Measurements from ENCODE around the gene SLC7A1. TPM values are rescaled to one million over a fixed set of nuclear protein-coding genes. Genes with fewer than 3 reads are reported as not detected.

Gene SLC7A1
- total and polyA plus RNA-seq, 2 of the 13 experiments (the other 11 are each of a cell fraction or from before 2014, with no cell fraction given) = 14.5 to 15.3 TPM

- CTCF ChIA-PET (ENCODE audit: low intra/inter-chr PET ratio, low total read pairs) = no interaction called here
- no peak overlapping the region for H3K4me2 ChIP-seq (ENCODE audit: low read depth, low read length)
- no peak for DNase-seq (ENCODE audit: low spot score)
- H3K27ac ChIP-seq (ENCODE audit: extremely low read length, insufficient read depth, low read length) = no peak overlapping the region
- no peak for TF ChIP-seq HNF1B (CRISPR knock-in tag; IDR thresholded peaks at IDR 0.05)
- TF ChIP-seq ZNF280D (CRISPR knock-in tag; IDR thresholded peaks at IDR 0.05) = no peak
- TF ChIP-seq RFX3 (CRISPR knock-in tag; IDR thresholded peaks at IDR 0.05) = no peak
- TF ChIP-seq ZNF468 (CRISPR knock-in tag; IDR thresholded peaks at IDR 0.05) = no peak
- TF ChIP-seq ZNF781 (CRISPR knock-in tag; IDR thresholded peaks at IDR 0.05; ENCODE audit: borderline replicate concordance, not compliant biosample characterization) = no peak
- no peak for TF ChIP-seq GLMP (CRISPR knock-in tag; IDR thresholded peaks at IDR 0.05; ENCODE audit: borderline replicate concordance)
- H3K79me2 ChIP-seq (ENCODE audit: insufficient read depth, low read length) = no peaks in the 10 kb centered on the region
- H3K9ac ChIP-seq (ENCODE audit: insufficient read depth, low read depth, low read length) = no peak overlapping the region
- H2AFZ ChIP-seq (ENCODE audit: low read length) = no peak overlapping the region
- in situ Hi-C loops (cut with HindIII; ENCODE audit: extremely low pct_ligation_motif_present, low pct_unique_long_range_greater_than_20kb) = no loop called here
- H3K36me3 ChIP-seq (replicated peaks in 1 of 2; ENCODE audit: control insufficient read depth in 1 of 2, insufficient read depth in 2 of 2, low read length in 2 of 2) = no peaks in the 10 kb centered on the region
- peaks cover 8% of the 10 kb centered on the region; the same call in 1 of the 2 replicates for H3K4me1 ChIP-seq (ENCODE audit: insufficient read depth, low read length)
- H3K9me3 ChIP-seq (ENCODE audit: low read length) = no peaks in the 10 kb centered on the region
- WGBS (ENCODE audit: low lambda C conversion rate) = 50% methylated on average over 7 of the region's 15 CpGs
- FAIRE-seq = no peak
- H4K20me1 ChIP-seq (ENCODE audit: insufficient read depth, low read length) = no peaks in the 10 kb centered on the region
- no peak overlapping the region for H3K4me3 ChIP-seq (replicated peaks in 1 of 3; ENCODE audit: insufficient read depth in 1 of 3, low read depth in 2 of 3, low read length in 3 of 3)
- peaks cover 3 to 48% of the 10 kb centered on the region in 2 experiments; a peak in 4 of 5 replicates for H3K27me3 ChIP-seq (ENCODE audit: control insufficient read depth in 1 of 2, insufficient read depth in 2 of 2, low read length in 2 of 2)
- no TSS peak for BruUV-seq (replicated peaks)
- no peak for ATAC-seq
- intact Hi-C loops (cut with micrococcal nuclease; ENCODE audit: unreplicated experiment) = no loop called here
- POLR2A ChIA-PET = no interaction called here
Observed at GRCh38 chr13:29483211-29483610, 112.3 kb downstream of the SLC7A1 start.
